ENCODE results near the gene IFI16.

IFI16 gene

GRCh38 chr1:159009704-159010361, at the start of gene IFI16:
Gene IFI16 (plus strand): TSS chr1:159009907. CDS start chr1:159014681, 4,774 bp downstream.
- Histone ChIP-seq H2AFZ (ENCODE audit: low read length) (no peak within 1 kb of the TSS; the same call in 1 of the 2 replicates), H3K4me2 (ENCODE audit: low read depth, low read length, poor library complexity, severe bottlenecking) (peak within 1 kb of the TSS; percentile 88), H3K79me2 (ENCODE audit: insufficient read depth, low read length) (peaks cover 52% of the 10 kb centered on the region), H3K9ac (ENCODE audit: low read depth, low read length, poor library complexity, severe bottlenecking) (peak within 1 kb of the TSS; percentile 99), H3K4me1 (ENCODE audit: insufficient read depth, low read length, poor library complexity, severe bottlenecking) (peaks cover 55% of the 10 kb centered on the region), H3K4me3 (ENCODE audit: low read length, poor library complexity, severe bottlenecking) (peak within 1 kb of the TSS; percentile 93), H3K9me3 (ENCODE audit: insufficient read depth, low read depth, low read length) (no peaks in the 10 kb centered on the region), H3F3A (ENCODE audit: low read depth) (peaks cover 10% of the 10 kb centered on the region; the same call in 1 of the 2 replicates), H4K20me1 (ENCODE audit: insufficient read depth, low read length, poor library complexity, severe bottlenecking) (peaks cover 31% of the 10 kb centered on the region), H3K36me3 (ENCODE audit: insufficient read depth, low read length) (peaks cover 6% of the 10 kb centered on the region; the same call in 1 of the 2 replicates), H3K27me3 (ENCODE audit: insufficient read depth, low read length, poor library complexity, severe bottlenecking) (peaks cover 5% of the 10 kb centered on the region), H3K9me2 (replicated peaks; ENCODE audit: low read depth, low read length) (no peaks in the 10 kb centered on the region)
- TF ChIP-seq EZH2phosphoT487 (IDR thresholded peaks at IDR 0.05; ENCODE audit: borderline replicate concordance), result no peak
- TF ChIP-seq CTCF (conservative IDR thresholded peaks at IDR 0.05; ENCODE audit: low read length), result no peak

GRCh38 chr1:158961178-158961577, 48.5 kb upstream of the IFI16 start:
- H3K4me1 ChIP-seq (ENCODE audit: insufficient read depth, low read length, poor library complexity, severe bottlenecking), result no peaks in the 10 kb centered on the region
- H3K79me2 ChIP-seq (ENCODE audit: insufficient read depth, low read length), result no peaks in the 10 kb centered on the region
- H2AFZ ChIP-seq (ENCODE audit: low read length), result no peak overlapping the region
- no peaks in the 10 kb centered on the region for H3K9me2 ChIP-seq (replicated peaks; ENCODE audit: low read depth, low read length)
- H3K4me3 ChIP-seq (ENCODE audit: low read length, poor library complexity, severe bottlenecking), result no peak overlapping the region
- H3K36me3 ChIP-seq (ENCODE audit: insufficient read depth, low read length), result no peaks in the 10 kb centered on the region
- no peak overlapping the region for H3K9ac ChIP-seq (ENCODE audit: low read depth, low read length, poor library complexity, severe bottlenecking)
- TF ChIP-seq CTCF (conservative IDR thresholded peaks at IDR 0.05; ENCODE audit: low read length), result no peak
- no peak for TF ChIP-seq EZH2phosphoT487 (IDR thresholded peaks at IDR 0.05; ENCODE audit: borderline replicate concordance)
- H3K4me2 ChIP-seq (ENCODE audit: low read depth, low read length, poor library complexity, severe bottlenecking), result no peak overlapping the region
- no peaks in the 10 kb centered on the region for H3K27me3 ChIP-seq (ENCODE audit: insufficient read depth, low read length, poor library complexity, severe bottlenecking)
- no peaks in the 10 kb centered on the region for H4K20me1 ChIP-seq (ENCODE audit: insufficient read depth, low read length, poor library complexity, severe bottlenecking)
- H3F3A ChIP-seq (ENCODE audit: low read depth), result no peaks in the 10 kb centered on the region
- H3K9me3 ChIP-seq (ENCODE audit: insufficient read depth, low read depth, low read length), result no peaks in the 10 kb centered on the region

- Histone ChIP-seq H3K9ac (ENCODE audit: low read depth, low read length, poor library complexity, severe bottlenecking) (no peak overlapping the region), H3F3A (ENCODE audit: low read depth) (no peaks in the 10 kb centered on the region), H3K27me3 (ENCODE audit: insufficient read depth, low read length, poor library complexity, severe bottlenecking) (no peaks in the 10 kb centered on the region), H2AFZ (ENCODE audit: low read length) (no peak overlapping the region), H3K4me3 (ENCODE audit: low read length, poor library complexity, severe bottlenecking) (no peak overlapping the region), H3K9me3 (ENCODE audit: insufficient read depth, low read depth, low read length) (no peaks in the 10 kb centered on the region), H3K36me3 (ENCODE audit: insufficient read depth, low read length) (no peaks in the 10 kb centered on the region), H4K20me1 (ENCODE audit: insufficient read depth, low read length, poor library complexity, severe bottlenecking) (no peaks in the 10 kb centered on the region), H3K4me1 (ENCODE audit: insufficient read depth, low read length, poor library complexity, severe bottlenecking) (no peaks in the 10 kb centered on the region), H3K4me2 (ENCODE audit: low read depth, low read length, poor library complexity, severe bottlenecking) (no peak overlapping the region), H3K9me2 (replicated peaks; ENCODE audit: low read depth, low read length) (no peaks in the 10 kb centered on the region), H3K79me2 (ENCODE audit: insufficient read depth, low read length) (no peaks in the 10 kb centered on the region)
- TF ChIP-seq EZH2phosphoT487 (IDR thresholded peaks at IDR 0.05; ENCODE audit: borderline replicate concordance) (no peak), CTCF (conservative IDR thresholded peaks at IDR 0.05; ENCODE audit: low read length) (peak; percentile 40)
These were observed 46.7 kb upstream of the IFI16 start for GRCh38 chr1:158962983-158963382.

Measured in Loucy (cell line).